HG03025 (cell line): Measurements from ENCODE around the gene SELENOF.

Experiments used
- ATAC-seq: cut with Tn5 transposase; IDR thresholded peaks from one replicate; pipeline ENCODE4 v1.9.1; 2021; ENCODE audit warnings: mild to moderate bottlenecking, moderate library complexity; ENCODE audit not compliant: unreplicated experiment, low FRiP score

SELENOF gene

GRCh38 chr1:86860424-86860823, 53.5 kb downstream of the SELENOF start:
- ATAC-seq: no peak

GRCh38 chr1:86860020-86860419, 53.9 kb downstream of the SELENOF start:
- no peak for ATAC-seq

- ATAC-seq: no peak
Observed at GRCh38 chr1:86858524-86859261, 55.2 kb downstream of the SELENOF start.

GRCh38 chr1:86856196-86856595, 57.7 kb downstream of the SELENOF start:
- ATAC-seq: no peak

GRCh38 chr1:86854352-86854751, 59.6 kb downstream of the SELENOF start:
- ATAC-seq: no peak

GRCh38 chr1:86852782-86853408, 61.0 kb downstream of the SELENOF start:
- ATAC-seq: no peak

- ATAC-seq: no peak
Observed at GRCh38 chr1:86852289-86852688, 61.6 kb downstream of the SELENOF start.

GRCh38 chr1:86849756-86850155, 64.2 kb downstream of the SELENOF start:
- no peak for ATAC-seq

GRCh38 chr1:86848654-86849053, 65.3 kb downstream of the SELENOF start:
- ATAC-seq: no peak

- ATAC-seq: no peak
Observed at GRCh38 chr1:86846164-86846647, 67.7 kb downstream of the SELENOF start.

GRCh38 chr1:86845514-86845913, 68.4 kb downstream of the SELENOF start:
- ATAC-seq: no peak

GRCh38 chr1:86841116-86841515, 72.8 kb downstream of the SELENOF start:
- ATAC-seq: no peak

GRCh38 chr1:86833461-86834215, 80.3 kb downstream of the SELENOF start:
- ATAC-seq: peak; percentile 55

GRCh38 chr1:86832433-86832832, 81.5 kb downstream of the SELENOF start:
- no peak for ATAC-seq

- ATAC-seq: no peak
Observed at GRCh38 chr1:86829321-86829720, 84.6 kb downstream of the SELENOF start.

GRCh38 chr1:86828024-86828423, 85.9 kb downstream of the SELENOF start:
- no peak for ATAC-seq

- ATAC-seq: no peak
Observed at GRCh38 chr1:86826856-86827255, 87.1 kb downstream of the SELENOF start.

GRCh38 chr1:86825319-86825718, 88.6 kb downstream of the SELENOF start:
- no peak for ATAC-seq

GRCh38 chr1:86823821-86824500, 90.0 kb downstream of the SELENOF start:
- no peak for ATAC-seq

GRCh38 chr1:86823386-86823785, 90.5 kb downstream of the SELENOF start:
- ATAC-seq: no peak

- no peak for ATAC-seq
Observed at GRCh38 chr1:86822459-86822858, 91.5 kb downstream of the SELENOF start.
